ENCODE data around the gene GGA2.
"Not testable (repeated sequence)": the region's sequence is repeated elsewhere in the genome, so short reads cannot be mapped to it uniquely, and the experiment has no call there.

GGA2 gene

DNA sequence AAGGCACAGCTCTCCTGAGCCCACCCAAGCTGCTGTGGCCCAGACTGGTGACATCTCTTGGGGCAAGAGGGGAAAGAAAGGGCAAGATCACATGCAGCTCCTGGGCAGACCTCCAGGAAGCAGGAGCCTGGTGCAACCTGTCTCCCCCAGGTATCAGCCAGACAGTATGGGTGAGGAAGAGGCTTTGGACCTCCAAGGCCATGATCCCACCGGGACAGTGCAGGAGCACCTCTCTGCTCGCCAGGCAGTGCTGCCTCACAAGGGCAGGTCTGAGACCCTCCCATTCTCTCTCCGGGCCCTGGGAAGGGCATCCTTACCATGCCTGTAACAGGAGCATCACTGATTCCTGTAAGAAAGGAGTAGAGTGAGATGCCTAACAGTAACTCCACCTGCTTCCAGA is 31.7 kb downstream of the GGA2 start:
- DNase-seq (ENCODE audit: low read depth in 2 of 2), result no peak

DNA sequence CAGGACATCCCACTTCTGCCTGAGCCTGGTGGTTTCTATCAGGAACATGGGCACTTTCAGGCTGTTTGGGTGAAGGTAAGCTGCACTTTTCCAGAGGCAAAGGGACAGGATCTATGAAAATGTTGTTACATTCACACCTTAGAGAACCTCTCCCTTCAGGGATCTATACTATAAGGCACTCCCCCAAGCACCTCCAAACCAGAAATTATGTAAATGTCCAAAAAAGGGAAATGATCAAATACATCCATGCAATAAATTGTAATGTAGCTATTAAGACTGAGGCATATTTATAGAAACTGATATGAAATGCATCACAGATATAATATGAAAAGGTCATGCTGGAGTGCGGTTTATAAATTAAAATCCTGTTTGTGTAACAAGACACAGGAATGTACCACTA is 34.0 kb downstream of the GGA2 start:
- no peak for DNase-seq (ENCODE audit: low read depth in 2 of 2)

DNA sequence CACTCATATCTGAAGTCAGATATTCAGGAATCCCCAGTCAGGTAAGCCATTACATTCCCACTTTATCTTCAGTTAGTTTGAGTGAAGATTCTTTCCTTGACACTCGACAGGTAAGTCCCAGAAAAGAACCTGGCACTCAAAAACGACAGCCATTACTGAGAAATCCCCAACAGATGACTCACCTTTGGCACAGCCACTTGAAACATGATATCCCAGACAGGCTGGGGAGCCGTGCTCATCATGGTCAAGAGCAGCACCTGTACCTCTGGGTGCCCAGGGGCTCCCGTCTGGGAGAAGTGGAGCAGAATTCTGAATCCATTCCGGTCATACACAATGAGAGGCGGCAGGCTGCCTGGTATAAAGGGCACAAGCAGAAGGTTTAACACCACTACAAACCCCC is 40.5 kb downstream of the GGA2 start:
- no peak for DNase-seq (ENCODE audit: low read depth in 2 of 2)

DNA sequence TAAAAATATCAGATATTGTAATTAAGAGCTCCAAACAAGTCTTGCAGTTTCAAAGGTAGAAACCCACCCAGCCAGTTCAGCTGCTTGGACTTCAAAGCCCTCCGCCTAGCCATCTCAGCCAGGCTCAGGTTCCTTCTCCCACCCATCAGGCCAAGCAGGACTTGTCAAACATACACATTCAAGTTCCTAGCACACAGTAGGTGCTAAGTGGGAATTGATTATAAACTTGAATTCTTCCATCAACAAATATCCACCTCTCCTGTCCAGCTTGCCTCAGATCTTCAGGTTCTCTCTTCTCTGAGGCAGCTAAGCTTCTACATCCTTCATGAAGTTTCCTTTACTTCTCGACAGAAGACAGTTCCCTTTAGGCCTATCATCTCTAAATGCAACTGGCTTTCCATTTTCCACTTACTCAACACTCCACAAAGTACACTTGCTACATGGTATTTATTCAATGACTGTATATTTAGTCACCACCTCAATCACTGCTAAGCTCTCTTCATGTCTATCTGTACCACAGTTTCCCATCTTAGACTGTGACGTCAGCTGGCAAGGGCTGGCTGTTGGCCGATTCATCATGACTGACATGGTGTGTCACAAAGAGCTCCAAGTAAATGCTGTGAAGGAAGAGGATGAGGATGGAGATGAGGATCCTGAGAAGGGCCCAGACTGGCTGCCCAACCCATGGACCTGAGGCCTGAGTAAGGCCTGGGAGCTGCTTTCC is 44.0 kb downstream of the GGA2 start:
- DNase-seq (ENCODE audit: low read depth in 2 of 2), result no peak

DNA sequence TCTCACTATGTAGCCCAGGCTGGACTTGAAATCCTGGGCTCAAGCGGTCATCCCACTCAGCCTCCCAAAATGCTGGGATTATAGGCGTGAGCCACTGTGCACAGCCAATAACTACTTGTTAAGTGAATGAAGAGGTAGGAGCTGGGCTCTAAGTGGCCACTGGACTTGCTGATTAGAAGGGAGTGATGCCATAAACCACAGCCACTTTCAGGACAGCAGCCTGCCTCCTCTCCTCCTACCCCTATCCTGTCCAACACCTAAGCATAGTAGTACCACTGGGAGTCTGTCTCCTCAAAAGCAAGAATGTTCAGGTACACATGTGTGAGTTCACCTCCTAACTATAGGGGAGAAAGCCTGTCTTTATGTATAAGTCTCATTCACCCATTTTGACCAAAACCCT is 45.1 kb downstream of the GGA2 start:
- DNase-seq (ENCODE audit: low read depth in 2 of 2), result no peak

DNA sequence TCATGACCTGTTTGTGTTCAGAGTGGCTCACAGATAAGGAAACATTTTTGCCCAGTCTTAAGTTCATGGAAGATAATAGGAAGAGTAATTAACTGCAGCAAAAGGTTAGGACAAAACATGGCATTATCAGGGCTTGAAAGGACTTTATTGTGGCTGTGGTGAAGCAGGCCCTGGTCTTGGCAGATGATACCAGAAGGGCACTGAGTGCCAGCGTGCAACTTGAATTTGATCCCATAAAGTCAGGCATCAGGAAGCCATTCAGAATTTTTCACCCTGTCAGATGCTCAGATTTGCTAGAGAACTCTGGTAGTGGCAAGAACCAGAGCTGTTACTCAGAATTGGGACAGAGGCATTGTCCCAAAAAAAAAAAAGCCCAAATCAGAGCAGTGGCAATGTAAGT is 46.1 kb downstream of the GGA2 start:
- DNase-seq (ENCODE audit: low read depth in 2 of 2), result no peak

DNA sequence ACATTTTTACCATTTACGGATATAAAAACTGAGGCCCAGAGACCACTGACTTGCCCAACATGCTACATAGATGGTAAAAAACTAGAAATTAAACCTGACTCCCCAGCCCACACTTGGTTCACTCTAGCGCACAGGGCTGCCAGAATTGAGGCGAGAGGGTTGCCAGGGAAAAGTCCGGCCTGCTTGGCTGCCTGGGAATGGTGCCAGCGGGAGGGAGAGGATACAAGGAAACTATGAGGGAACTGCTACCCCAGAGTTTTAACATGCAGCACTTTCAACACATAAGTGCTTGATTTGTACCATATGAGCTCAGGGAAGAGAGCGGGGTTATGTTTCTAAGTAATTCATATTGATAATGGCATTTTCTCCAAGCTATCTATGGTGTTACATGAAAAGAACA is 47.3 kb downstream of the GGA2 start:
- not testable (repeated sequence) for DNase-seq (ENCODE audit: low read depth in 2 of 2)

DNA sequence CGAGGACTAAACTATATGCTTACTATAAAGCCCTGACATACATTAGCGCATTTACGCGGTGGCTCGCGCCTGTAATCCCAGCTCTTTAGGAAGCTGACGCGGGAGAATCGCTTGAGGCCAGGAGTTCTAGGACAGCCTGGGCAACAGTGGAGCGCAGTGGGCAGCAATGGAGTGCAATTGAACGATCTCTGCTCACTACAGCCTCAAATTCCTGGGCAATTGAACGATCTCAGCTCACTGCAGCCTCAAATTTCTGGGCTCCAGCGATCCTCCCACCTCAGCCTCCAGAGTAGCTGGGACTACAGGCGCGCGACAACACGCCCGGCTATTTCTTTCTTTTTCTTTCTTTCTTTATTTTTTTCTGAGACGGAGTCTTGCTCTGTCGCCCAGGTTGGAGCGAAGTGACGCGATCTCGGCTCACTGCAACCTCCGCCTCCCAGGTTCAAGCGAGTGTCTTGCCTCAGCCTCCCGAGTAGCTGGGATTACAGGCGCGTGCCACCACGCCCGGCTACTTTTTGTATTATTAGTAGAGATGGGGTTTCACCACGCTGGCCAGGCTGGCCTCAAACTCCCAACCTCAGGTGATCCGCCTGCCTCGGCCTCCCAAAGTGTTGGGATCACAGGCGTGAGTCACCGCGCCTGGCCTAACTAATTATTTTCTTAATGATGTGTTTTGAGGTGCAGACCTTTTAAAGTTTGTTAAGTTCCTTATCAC is 56.8 kb downstream of the GGA2 start:
- DNase-seq (ENCODE audit: low read depth in 2 of 2), result no peak

DNA sequence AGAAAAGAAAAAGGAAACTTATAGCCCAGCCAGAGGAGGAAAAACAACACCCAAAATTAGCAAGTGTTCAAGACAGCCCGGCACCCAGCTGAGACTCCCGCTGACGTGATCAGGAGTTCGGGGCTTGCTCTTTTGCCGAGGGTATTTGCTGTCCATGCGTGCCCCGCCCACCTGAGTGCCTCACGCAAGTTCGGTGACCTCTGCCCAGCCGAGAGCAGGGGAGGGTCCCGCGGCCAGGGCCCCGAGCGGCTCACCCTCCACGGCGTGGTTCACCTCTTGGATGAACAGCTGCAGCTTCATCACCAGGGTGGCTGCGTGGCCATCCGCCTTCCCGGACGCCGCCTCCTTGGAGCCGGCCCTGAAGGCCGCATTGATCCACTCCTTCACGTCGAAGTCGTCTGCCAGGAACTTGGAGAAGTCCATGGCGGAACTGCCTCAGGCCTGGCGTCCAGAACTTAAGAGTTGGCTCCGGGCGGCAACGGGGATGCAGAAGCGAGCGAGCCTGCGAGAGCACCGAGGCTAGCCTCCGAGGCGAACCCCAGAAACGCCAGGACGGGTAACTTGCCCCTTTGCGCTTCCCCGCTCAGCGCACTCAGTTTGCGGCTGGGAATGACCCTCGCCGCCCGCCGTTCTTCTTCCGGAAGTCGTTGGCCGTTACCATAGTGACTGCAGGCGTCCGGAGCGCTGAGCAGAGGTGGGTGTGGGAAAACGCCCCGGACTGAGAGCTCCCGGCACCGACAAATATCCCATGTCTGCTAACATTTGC is 57.5 kb downstream of the GGA2 start, which contains the start of gene COG7:
Gene COG7, minus strand, starts transcription at position 618 of the 766 bp plus-strand sequence. Its CDS starts 195 bp downstream, at position 423.
- peak; percentile 62 to 70 for DNase-seq (ENCODE audit: low read depth in 2 of 2)

DNA sequence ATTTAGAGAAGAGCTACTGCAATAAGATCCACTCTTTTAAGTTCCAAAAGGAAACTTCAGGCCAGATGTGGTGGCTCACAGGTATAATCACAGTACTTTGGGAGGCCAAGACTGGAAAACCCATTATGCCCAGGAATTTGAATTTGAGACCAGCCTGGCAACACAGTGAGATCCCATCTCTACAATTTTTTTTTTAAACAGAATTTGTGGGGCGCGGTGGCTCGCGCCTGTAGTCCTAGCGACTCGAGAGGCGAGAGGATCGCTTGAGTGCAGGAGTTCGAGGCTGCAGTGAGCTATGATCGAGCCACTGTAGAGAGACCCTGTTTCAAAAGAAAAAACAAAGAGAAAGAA is 58.1 kb downstream of the GGA2 start:
- no peak for DNase-seq (ENCODE audit: low read depth in 2 of 2)

DNA sequence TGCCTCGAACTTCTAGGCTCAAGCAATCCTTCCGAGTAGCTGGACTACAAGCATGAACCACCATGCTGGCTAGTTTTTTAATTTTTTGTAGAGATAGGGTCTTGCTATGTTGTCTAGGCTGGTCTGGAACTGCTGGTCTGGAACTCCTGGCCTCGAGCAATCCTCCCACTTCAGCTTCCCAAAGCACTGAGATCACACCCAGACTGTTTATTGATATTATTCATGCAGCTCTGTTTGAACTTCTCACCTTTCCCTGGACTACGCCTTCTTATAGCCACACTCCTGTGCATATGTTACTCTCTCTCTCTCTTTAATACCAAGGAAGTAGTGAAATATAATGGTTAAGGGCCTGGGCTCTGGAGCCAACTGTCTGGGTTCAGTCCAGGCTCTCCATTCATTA is 61.9 kb downstream of the GGA2 start:
- DNase-seq (ENCODE audit: low read depth in 2 of 2), result no peak

DNA sequence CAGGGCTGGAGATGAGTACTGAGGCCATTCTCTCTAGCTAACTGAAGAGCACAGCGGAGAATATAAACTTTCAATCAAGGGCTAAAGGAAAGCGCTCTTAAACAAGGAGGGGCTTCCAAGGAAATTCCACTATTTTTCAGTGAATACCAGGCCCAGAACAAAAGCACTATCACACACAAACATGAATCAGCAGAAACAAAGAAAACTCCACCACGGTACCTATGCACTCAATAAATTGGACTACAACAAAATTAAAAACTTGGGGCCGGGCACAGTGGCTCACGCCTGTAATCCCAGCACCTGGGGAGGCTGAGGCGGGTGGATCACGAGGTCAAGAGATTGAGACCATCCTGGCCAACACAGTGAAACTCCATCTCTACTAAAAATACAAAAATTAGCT is 72.8 kb downstream of the GGA2 start:
- DNase-seq (ENCODE audit: low read depth in 2 of 2), result not testable (repeated sequence)

DNA sequence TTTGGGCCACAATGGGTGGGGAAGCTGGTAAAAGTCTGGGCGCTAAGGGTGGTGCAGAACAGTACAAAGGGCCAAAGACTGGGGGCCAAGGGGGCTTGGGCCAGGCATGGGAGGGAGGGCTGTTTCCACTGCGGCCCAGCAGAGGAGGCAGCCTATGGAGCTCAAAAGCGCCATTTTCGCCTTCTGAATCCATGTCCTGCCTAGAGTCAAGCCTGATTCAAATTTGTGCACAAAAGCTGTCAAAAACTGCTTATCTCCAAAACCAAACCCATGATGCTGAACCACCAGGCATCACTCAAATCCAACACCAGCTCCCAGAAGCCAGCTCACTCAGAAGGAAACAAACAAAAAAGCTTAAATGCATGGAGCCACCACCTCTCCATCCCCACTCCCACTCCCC is 73.3 kb downstream of the GGA2 start:
- DNase-seq (ENCODE audit: low read depth in 2 of 2), result no peak

DNA sequence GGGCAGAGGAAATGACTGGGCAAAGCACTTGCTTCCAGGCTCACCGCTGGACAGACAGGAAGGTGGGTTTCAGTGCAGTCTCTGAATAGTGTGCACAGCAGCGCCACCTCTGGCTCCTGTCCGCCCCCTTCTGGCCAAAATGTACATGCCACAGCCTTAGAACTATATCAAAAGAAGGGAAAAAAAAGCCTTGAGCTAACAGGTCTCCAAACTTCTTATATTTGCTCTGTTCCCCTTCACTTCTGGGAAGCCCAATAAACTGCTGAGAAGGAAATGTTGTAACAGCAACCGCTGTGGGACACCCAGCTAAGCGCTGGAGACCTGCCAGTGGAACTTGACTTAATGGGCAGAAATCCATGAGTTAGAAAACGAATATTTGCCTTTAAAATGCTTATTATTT is 74.8 kb downstream of the GGA2 start:
- DNase-seq (ENCODE audit: low read depth in 2 of 2), result peak; percentile 38 to 41

DNA sequence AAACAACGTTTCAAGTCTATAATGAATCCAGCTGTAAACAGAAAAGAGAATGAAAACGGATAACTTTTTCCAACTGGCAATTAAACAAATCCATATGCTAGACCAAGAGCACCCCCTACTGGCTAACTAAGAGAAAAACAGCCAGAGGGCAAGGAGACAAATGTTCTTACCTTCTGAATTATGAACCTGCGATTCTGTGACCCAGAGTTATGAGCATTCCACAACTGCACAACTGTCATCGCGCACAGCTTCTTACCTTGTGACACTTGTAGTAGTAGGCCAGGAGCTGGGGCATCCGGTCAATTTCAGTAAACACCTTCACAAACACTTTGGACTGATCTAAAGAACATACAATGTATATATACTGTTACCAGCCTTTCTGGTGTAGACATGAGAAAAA is 75.9 kb downstream of the GGA2 start:
- DNase-seq (ENCODE audit: low read depth in 2 of 2), result no peak

DNA sequence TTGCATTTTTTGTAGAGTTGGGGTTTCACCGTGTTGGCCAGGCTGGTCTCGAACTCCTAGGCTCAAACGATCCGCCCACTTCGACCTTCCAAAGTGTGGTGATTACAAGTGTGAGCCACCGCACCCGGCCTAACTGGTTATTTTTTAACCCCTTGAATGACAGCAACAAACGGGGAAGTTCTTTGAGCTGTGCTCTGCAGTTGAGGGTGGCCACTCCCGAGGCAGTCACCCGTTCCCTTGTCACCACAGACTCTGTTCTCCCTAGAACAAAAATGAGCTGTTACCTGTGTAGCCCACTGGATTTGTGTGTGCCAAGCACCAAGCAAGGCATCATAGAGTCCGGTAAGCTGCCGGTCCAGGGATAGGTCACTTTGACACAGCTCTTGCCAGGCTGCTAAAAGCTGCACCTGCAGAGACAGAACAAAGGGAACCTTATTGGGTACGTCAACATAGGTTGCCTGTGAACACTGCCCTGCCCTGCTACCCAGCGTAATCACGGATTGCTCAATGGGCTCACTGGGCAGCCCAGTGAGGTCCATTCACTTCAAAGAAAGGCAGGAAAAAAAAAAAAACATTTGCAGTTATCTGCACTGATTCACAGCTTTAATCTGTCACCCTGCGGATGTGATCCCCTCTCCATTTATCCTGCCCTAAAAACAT is 76.9 kb downstream of the GGA2 start:
- no peak for DNase-seq (ENCODE audit: low read depth in 2 of 2)

DNA sequence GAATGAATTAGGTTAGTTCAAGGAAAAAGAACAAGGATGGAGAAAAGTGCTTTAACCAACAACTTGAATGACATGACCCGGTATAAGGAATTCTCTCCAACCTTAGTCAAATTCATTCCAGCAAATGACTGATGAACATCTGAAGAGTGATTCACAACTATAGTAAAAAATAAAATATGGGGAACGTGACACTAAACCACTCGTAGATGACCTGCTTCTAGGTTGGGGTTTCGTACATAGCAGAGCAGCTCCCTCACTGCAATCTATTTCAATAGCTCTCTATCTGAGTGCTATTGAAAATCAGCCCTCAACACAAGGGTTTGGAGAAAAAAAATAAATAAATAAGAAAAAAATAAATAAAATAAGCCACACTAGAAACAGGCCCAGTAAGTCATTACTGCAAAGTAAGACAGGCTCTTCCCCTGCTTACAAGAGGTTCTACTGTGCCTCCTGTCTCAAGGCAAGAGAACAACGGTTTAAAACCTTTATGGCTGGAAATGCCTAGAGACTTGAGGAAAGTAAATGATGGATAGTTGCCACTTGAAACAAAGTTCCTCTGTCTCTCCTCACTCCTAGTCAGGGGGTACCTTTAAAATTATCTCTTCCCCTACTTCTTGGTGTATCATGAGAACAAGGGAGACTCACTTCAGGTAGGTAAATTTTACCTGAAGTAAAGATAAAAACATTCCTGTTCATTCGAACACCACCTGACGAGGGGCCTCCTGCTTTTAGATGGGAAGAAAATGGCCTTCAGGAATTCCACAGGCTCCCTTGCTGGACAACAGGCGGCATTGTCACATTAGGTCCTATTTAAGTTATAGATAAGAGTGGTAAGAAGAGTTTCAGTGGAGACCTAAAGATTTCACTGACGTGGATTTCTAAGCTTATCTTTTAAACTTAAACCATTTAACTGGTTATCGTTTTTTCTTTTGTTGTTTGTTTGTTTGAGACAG is 77.8 kb downstream of the GGA2 start:
- DNase-seq (ENCODE audit: low read depth in 2 of 2), result no peak

DNA sequence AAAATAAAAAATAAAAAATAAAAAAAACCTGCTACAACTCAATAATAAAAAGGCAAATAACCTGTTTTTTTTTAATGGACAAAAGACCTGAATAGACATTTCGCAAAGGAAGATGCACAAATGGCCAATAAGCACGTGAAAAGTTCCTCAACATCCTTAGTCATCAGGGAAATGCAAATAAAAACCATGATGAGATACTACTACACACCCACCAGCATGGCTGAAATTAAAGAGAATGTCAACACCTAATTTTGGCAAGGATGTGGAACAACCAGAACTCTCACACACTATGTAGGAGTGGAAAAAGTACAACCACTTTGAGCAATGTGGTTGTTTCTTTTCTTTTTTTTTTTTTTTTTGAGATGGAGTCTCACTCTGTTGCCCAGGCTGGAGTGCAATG is 81.9 kb downstream of the GGA2 start:
- DNase-seq (ENCODE audit: low read depth in 2 of 2), result no peak

DNA sequence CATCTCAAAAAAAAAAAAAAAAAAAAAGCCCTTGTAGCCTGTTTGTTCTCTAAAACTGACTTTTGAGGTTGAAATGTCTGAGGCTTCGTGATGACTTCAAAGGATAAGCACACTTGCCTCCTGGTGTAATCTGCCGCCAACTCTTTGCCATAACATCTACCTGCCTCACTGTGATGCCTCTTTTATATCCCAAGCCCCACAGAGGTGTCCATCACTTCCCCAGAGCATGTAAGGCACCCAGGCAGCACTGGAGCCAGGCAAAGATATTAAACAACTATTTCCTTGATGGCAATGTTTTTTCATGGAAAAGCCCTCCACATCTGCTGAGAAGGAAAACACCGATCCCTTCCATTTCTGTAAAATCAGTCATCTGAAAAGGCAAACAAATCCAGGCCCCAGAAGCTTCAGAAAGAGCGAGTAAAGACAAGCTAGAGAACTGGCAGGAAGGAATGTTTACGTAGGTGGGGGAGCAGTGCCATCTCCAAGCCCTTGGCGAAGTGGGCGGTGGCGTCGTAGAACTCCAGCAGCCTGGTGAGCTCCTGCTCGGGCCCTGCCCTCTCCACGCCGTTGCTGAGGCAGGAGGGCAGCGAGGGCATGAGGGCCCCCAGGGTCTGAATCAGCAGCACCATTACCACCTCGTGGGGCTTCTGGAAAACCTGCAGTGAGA is 85.9 kb downstream of the GGA2 start:
- DNase-seq (ENCODE audit: low read depth in 2 of 2), result no peak

DNA sequence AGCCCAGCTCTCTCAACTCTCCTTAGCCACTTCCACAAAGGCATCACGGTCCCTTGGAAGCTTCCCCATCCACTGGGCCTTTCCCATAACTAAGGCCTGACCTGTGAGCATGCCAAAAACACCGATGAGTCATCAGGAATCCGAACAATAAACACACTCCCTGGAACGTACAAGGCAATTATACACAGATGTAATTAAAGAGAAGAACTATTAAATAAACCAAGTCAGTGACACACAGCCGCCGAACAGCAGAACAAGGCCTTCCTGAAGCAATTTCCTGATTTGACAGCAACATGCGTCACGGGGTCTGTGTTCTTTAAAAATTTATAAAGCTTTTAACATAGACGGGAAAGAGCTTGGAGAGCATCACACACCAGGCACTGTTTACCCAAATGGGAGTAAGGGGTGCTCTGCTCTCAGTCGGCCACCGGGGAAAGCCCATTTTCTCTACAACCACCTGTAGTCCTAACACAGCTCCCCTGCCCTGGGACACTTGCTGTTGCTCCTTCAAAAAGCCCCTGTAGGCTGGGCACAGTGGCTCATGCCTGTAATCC is 86.7 kb downstream of the GGA2 start:
- DNase-seq (ENCODE audit: low read depth in 2 of 2), result no peak

Measured in stimulated activated CD8-positive, alpha-beta memory T cell treated with anti-CD3 and anti-CD28 coated beads, Interleukin-7, amount 100 ng/mL, for 1 hour (primary cell).